Peyer's patch (tissue), 4 donors: ENCODE data around the gene NOX5. TPM values are rescaled to one million over a fixed set of nuclear protein-coding genes. Genes with fewer than 3 reads are reported as not detected.

Experiments used
- DNase-seq, 3 donors: peaks; one replicate each; pipeline ENCODE4 v3.0.0-alpha.2; 2017 to 2019
- H3K27ac ChIP-seq, 4 donors: fragments of 200-600 bp; sonication (generic); one replicate each; pipeline ENCODE4 v1.5.1; 2016 to 2019
- H3K27me3 ChIP-seq, 2 donors: fragments of 200-600 bp; sonication (generic); one replicate each; pipeline ENCODE4 v1.5.1; 2019
- H3K36me3 ChIP-seq, 3 donors: fragments of 200-600 bp; sonication (generic); one replicate each; pipeline ENCODE4 v1.5.1; 2016 to 2019
- H3K4me1 ChIP-seq, 4 donors: fragments of 200-600 bp; sonication (generic); one replicate each; pipeline ENCODE4 v1.5.1; 2016 to 2019
- H3K4me3 ChIP-seq, 4 donors: fragments of 200-600 bp; sonication (generic); 1 replicate in 3 of 4; 2 replicates in 1 of 4; pipeline ENCODE4 v1.5.1; 2016 to 2019; ENCODE audit warnings: mild to moderate bottlenecking in 1 of 4
- H3K9me3 ChIP-seq, 4 donors: fragments of 200-600 bp; sonication (generic); one replicate each; pipeline ENCODE4 v1.5.1; 2016 to 2019; ENCODE audit warnings: mild to moderate bottlenecking in 1 of 4
- POLR2A ChIP-seq, 2 donors: fragments of 450-650 bp; IDR thresholded peaks; one replicate each; pipeline ENCODE4 v1.5.1; 2017; ENCODE audit warnings: antibody characterized with exemption in 2 of 2, mild to moderate bottlenecking in 2 of 2, moderate library complexity in 2 of 2
- total RNA-seq, 4 donors: library from RNA; depleted of rRNA; stranded (reverse); fragments of >200 nt; gene quantifications; one replicate each; pipeline ENCODE4 v1.1.0, GENCODE V29; 2016
- TF ChIP-seq, protein P1 (sequence below), 6 experiments: fragments of 450-650 bp in 4 of 6; fragments of 200-600 bp in 2 of 6; sonication (generic) in 1 of 6; IDR thresholded peaks; one replicate each; pipeline ENCODE4 v1.5.1; 2017 to 2019; ENCODE audit warnings: antibody characterized with exemption in 6 of 6, mild to moderate bottlenecking in 3 of 6, moderate library complexity in 1 of 6

The NOX5 gene
- total RNA-seq, 4 donors from 2014 or later: 0.13 to 5.0 TPM; not detected in 2

DNA sequence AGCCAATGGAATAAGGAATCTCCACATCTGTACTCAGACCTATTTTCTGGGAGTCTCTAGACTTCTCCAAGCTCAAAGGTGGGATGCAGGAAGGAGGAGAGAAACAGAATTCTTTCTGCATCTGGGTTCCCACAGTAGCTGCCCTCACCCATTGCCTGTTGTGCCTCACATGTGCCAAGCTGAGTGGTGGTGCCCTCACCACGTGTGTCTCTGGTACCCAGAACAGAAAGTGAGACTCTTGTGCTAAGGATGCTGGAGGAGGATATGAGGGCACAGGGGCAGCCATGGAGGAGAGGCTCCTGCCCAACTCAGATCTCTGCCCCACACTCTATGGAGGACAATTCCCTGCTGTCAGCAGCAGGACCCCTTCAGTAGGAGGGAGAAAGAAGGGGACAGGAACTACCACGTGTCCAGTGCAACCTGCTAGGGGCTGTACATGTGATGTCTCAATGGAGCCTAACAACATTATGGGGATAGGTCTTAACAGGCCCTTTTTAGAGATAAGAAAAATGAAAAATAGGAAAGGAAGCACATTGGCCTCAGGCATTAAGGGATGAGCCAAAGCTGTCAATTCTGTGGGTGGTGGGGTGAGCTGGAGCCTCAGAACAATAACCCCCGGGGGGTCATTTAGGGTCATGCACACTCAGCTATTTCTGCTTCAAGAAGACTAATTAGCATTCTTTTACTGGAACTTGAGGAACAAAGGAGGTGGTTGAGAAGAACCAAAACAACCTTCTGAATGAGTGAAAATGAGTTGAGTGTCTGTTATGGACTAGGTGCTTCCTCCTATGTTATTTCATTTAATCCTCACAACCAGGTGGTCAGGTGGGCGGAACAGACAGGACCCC lies 16.3 kb upstream of the NOX5 start:
- TF ChIP-seq POLR2A (IDR thresholded peaks at IDR 0.05): no peak
- TF ChIP-seq, protein P1, sequence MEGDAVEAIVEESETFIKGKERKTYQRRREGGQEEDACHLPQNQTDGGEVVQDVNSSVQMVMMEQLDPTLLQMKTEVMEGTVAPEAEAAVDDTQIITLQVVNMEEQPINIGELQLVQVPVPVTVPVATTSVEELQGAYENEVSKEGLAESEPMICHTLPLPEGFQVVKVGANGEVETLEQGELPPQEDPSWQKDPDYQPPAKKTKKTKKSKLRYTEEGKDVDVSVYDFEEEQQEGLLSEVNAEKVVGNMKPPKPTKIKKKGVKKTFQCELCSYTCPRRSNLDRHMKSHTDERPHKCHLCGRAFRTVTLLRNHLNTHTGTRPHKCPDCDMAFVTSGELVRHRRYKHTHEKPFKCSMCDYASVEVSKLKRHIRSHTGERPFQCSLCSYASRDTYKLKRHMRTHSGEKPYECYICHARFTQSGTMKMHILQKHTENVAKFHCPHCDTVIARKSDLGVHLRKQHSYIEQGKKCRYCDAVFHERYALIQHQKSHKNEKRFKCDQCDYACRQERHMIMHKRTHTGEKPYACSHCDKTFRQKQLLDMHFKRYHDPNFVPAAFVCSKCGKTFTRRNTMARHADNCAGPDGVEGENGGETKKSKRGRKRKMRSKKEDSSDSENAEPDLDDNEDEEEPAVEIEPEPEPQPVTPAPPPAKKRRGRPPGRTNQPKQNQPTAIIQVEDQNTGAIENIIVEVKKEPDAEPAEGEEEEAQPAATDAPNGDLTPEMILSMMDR (IDR thresholded peaks at IDR 0.05): no peak
- Histone ChIP-seq H3K27ac (no peak overlapping the region), H3K4me3 (no peak overlapping the region), H3K9me3 (no peaks in the 10 kb centered on the region), H3K27me3 (no peaks in the 10 kb centered on the region), H3K4me1 (no peaks in the 10 kb centered on the region), H3K36me3 (no peaks in the 10 kb centered on the region)
- no peak for DNase-seq

DNA sequence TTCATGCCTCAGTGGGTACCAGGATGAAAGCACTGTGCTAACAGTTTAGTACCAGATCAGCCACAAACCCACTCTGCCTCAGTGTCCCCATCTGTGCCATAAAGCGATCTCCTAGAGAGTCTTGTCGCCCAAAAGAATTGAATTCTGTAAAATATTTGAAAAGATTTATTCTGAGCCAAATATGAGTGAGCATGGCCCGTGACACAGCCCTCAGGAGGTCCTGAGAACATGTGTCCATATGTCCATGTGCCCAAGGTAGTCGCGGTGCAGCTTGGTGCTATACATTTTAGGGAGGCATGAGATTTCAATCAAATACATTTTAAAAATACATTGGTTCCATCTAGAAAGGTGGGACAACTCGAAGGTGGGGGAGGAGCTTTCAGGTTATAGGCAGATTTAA lies 15.4 kb upstream of the NOX5 start:
- Histone ChIP-seq H3K9me3 (no peaks in the 10 kb centered on the region), H3K36me3 (no peaks in the 10 kb centered on the region), H3K4me3 (no peak overlapping the region), H3K27ac (no peak overlapping the region), H3K4me1 (no peaks in the 10 kb centered on the region), H3K27me3 (no peaks in the 10 kb centered on the region)
- TF ChIP-seq, protein P1 (IDR thresholded peaks at IDR 0.05): no peak
- no peak for TF ChIP-seq POLR2A (IDR thresholded peaks at IDR 0.05)
- DNase-seq: no peak

DNA sequence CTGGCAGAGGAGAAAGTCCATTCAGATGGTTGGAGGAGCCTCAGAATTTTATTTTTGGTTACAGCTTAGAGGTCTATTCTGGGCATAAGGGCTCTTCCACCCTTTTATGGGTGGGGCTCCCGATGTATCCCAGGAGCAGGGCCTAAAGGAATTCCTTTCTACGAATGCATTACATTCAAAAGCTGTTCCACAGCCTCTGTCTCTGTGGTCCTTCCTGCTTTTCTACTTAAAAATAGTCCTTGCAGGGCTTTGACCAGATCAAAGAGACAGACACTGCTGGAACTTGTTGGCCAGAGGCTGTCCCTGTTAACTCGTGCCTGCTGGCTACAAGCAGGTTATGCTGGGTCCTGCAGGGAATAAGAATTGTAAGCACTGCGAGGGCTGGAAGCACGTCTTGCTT lies 14.4 kb upstream of the NOX5 start:
- DNase-seq: no peak
- H3K36me3 ChIP-seq: no peaks in the 10 kb centered on the region
- H3K27ac ChIP-seq: no peak overlapping the region
- TF ChIP-seq, protein P1 (IDR thresholded peaks at IDR 0.05): no peak
- no peak for TF ChIP-seq POLR2A (IDR thresholded peaks at IDR 0.05)
- H3K27me3 ChIP-seq: no peaks in the 10 kb centered on the region
- no peak overlapping the region for H3K4me3 ChIP-seq
- H3K9me3 ChIP-seq: no peaks in the 10 kb centered on the region
- no peaks in the 10 kb centered on the region for H3K4me1 ChIP-seq

DNA sequence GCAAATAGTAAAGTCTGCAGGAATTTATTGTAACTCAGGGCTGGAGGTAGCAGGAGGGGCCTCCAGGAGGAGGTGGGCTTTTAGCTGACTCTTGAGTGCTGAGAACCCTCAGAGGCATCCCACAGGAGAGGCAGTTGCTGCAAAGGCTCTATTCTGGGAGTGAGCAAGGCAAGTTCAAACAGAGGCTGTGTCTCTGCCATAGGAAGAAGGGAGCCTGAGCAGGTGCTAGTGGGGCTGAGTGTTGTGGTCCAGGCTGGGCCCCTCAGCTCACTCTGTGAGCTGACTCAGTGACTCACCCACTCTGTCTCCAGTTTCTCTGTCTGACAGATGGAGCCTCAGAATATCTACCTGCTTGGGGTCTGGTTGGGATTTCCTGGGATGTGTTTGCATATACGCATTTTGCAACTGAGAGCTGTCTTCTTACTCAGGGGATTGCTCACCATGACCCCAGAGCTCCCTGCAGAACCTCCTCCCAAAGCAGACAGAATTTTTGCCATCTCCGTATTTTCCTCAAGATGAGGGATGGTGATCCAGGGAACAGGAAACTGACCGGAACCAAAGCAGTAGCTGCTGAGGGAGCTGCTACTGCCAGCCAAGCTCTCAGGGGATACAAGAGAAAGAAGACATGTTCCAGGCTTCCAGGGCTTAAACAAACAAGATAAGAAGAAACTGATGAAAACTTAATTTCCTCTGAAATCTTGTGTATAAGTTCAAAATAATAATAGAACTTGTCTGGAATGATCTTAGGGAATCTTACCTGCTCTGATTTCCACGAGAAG lies 13.6 kb upstream of the NOX5 start:
- no peak for DNase-seq
- TF ChIP-seq, protein P1 (IDR thresholded peaks at IDR 0.05): no peak
- no peak for TF ChIP-seq POLR2A (IDR thresholded peaks at IDR 0.05)
- no peaks in the 10 kb centered on the region for H3K36me3 ChIP-seq
- H3K27ac ChIP-seq: no peak overlapping the region
- H3K4me1 ChIP-seq: no peaks in the 10 kb centered on the region
- H3K4me3 ChIP-seq: no peak overlapping the region
- H3K27me3 ChIP-seq: no peaks in the 10 kb centered on the region
- H3K9me3 ChIP-seq: no peaks in the 10 kb centered on the region

DNA sequence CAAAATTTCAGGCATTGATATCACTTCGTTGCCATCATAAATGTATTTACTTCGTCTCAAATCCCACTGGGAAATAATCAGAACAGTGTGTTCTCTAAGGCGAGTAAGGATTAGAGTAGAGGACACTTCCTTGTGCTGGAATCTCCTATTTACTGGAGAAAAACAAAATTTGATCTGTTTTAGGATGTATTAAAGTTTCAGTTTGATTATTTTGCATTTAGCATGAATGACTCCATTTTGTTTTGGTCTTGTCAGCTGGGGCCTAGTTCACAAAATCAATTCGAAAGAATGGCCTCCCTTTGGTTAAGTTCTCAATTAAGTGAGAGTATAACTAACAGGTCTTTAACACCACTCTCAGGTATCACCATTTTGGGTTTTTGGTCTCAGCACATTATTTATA lies 11.7 kb upstream of the NOX5 start:
- H3K4me1 ChIP-seq: no peaks in the 10 kb centered on the region
- no peak for DNase-seq
- no peak overlapping the region for H3K27ac ChIP-seq
- no peaks in the 10 kb centered on the region for H3K27me3 ChIP-seq
- peaks cover 0 to 3% (median 0%) of the 10 kb centered on the region in 4 donors for H3K9me3 ChIP-seq
- TF ChIP-seq POLR2A (IDR thresholded peaks at IDR 0.05): no peak
- TF ChIP-seq, protein P1 (IDR thresholded peaks at IDR 0.05): no peak
- no peaks in the 10 kb centered on the region for H3K36me3 ChIP-seq
- no peak overlapping the region for H3K4me3 ChIP-seq
